GM21723 (cell line): ENCODE results near the gene CCN5.
"Not testable (repeated sequence)": the region's sequence is repeated elsewhere in the genome, so short reads cannot be mapped to it uniquely, and the experiment has no call there.

Experiments
- ATAC-seq: cut with Tn5 transposase; IDR thresholded peaks from one replicate; pipeline ENCODE4 v1.9.1; 2021; ENCODE audit warnings: mild to moderate bottlenecking, moderate library complexity; ENCODE audit not compliant: unreplicated experiment

CCN5 gene

DNA sequence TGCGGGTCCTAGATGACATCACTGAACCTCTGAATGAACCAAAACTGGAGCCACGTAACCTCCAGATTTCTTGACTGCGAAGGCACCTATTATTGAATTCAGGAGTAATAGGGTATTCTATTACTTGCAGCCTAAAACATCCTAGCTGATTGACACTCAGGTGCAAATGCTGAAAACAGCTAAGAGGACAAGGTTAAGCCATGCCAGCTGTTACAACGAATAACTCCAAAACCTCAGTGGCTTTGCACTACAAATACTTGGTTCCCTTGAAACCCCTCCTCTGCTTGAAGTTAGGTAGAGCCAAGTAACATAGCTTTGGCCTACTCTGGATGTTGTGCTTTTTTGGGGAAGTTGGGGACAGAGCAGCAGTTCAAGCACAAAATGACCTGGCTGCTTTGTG, 21.0 kb upstream of the CCN5 start:
- ATAC-seq = no peak

DNA sequence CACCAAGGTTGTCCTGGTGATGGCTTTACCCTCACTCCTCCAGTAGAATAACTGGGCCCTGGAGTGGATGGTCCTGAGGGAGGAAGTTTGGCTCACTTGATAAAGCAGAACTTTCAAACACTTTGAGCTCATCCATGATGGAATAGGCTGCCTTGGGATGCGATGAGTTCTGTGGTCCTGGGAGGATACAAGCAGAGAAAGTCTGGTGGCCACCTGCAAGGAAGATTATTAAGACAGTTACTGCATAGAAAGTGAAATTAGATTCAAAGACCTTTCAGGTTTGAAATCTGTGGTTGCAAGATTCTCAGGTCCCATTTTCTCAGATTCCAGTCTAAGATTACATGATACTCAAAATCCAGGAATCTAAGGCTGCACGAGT, 19.9 kb upstream of the CCN5 start:
- no peak for ATAC-seq

- ATAC-seq = no peak
These were observed 19.4 kb upstream of the CCN5 start for GRCh38 chr20:44695674-44696300.

DNA sequence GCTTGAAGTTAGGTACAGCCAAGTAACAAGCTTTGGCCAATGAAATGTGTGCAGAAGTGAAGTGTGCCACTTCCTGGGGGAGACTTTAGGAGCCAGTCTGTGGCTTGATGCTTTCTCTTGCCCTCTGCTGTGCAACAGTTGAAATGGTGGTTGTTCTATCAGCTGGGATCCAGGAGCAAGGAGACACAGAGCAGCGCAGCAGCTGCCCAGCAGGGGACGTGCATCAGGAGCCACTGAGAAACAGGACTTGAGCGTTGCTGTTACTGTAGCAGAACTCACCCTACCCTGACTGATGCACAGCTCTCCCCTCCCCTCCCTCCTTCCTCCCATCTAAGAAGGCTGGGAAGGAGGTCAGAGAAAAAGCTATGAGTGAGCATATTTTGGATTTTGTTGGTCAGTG, 18.9 kb upstream of the CCN5 start:
- ATAC-seq = no peak

DNA sequence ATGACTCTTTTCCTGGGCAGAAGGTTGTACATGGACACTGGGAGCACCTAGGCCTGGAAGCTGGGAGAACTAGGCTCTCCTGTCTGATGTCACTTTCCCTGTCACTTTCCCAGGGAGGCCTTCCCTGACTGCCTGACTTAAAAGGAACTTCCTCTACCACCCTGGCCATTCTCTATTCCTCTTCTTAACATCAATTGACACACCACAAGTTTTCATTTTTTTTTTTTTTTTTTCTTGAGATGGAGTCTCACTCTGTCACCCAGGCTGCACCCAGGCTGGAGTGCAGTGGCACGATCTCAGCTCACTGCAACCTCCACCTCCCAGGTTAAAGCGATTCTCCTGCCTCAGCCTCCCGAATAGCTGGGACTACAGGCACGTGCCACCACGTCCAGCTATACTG, 18.1 kb upstream of the CCN5 start:
- ATAC-seq = not testable (repeated sequence)

DNA sequence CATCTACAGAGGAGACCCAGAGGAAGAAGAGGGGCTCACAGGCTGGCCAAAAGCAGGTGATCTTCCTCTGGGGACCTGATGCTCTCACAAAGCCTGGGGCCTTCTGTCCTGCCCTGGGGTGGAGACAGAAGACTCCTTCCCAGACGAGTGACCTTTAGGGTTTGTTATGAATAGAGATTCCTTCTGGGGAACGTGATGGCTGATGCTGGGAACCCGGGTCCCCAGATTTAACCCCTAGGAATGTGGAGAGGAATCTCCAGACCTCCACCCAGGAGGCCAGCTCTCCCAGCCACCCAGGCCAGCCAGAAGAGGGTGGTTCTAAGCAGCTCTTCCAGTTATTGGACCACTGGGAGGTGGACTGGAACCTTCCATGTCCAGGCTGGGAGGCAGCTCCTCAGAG, 16.8 kb upstream of the CCN5 start:
- no peak for ATAC-seq

GRCh38 chr20:44700306-44700705, 14.9 kb upstream of the CCN5 start:
- no peak for ATAC-seq

GRCh38 chr20:44701118-44701857, 13.9 kb upstream of the CCN5 start:
- no peak for ATAC-seq

DNA sequence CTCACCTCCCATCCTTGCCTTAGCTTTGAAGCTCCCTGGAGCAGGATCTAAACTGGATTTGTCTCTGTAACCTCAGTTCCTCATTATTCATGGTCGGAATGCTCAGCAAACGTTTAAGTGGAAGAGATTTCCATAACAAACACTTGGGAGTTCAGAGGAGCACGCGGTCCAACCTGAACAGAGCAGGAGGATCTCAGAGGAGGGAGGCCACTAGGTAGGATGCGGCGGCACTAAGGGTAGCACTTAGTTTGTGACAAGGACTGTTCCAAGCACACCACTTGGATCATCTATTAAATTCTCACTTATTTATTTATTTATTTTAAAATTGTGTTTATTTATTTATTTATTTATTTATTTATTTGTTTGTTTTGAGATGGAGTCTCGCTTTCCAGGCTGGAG, 13.3 kb upstream of the CCN5 start:
- no peak for ATAC-seq

- peak; percentile 60 for ATAC-seq
These were observed 12.4 kb upstream of the CCN5 start for GRCh38 chr20:44702776-44703175.

DNA sequence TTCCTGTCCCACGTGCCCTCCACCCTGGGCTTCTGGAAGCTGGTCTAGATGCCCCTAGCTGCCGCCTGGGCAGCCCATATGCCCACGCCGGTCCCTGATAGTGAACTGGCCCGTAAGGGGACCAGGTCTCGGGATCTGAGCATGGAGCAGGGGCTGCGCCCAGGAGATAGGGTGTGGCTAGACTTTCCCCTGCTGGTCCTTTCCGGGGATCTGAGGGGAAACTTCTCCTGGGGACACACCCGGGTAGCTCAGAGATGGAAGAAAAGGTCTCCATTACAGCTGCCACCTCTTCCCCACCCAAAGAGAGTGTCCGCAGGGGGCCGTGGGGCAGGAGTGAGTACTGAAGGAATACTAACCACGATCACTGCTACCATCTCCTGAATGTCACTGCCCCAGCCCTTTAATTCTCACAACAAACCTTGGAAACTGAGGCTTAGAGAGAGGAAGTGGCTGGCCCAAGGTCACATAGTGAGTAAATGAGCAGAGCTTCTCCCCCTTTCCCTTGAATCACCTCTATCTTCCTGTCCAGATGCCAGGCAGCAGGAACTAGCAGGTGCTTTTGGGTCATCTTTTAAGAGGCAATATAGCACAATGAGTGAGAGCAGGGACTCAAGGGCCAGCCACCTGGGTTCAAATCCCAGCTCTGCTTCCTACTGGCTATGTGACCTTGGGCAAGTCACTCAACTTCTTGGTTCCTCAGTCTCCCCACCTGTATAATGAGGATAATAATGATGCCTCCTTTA, 11.8 kb upstream of the CCN5 start:
- no peak for ATAC-seq

GRCh38 chr20:44703956-44704488, 11.1 kb upstream of the CCN5 start:
- ATAC-seq = no peak

- no peak for ATAC-seq
These were observed 10.6 kb upstream of the CCN5 start for GRCh38 chr20:44704551-44704971.

DNA sequence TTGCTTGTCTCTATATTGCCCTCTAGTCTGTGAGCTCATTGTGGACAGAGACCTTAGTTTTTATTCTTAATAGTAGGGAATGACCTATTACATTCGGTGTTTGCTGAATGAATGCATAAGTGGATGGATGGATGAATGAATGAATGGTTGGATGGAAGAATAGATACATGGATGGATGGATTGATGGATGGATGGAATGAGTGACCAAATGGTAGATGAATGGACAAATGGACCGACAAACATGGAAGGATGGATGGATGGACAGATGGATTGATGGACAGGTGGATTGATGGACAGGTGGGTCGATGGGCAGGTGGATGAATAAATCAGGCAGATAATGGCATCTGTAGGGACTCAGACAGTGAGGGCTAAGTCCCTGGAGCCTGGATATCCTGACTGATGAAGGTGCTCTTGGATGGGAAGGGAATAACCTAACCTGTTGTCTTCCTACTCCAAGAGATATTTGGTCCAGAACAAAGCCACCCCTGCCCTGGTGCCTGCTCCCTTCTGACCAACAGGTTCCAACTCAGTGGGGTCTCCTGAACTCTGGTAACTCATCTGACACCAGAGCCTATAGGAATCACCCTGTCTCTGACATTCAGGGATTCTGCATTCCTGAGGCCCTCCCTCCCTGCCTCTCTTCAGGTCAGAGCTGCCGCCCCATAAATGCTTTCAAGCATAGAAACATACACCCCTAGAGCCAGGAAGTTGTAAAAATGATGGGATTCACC, 9.6 kb upstream of the CCN5 start:
- no peak for ATAC-seq

GRCh38 chr20:44706301-44707017, 8.7 kb upstream of the CCN5 start:
- ATAC-seq = no peak

GRCh38 chr20:44707018-44707579, 8.1 kb upstream of the CCN5 start:
- ATAC-seq = no peak

GRCh38 chr20:44709380-44709779, 5.8 kb upstream of the CCN5 start:
- no peak for ATAC-seq

DNA sequence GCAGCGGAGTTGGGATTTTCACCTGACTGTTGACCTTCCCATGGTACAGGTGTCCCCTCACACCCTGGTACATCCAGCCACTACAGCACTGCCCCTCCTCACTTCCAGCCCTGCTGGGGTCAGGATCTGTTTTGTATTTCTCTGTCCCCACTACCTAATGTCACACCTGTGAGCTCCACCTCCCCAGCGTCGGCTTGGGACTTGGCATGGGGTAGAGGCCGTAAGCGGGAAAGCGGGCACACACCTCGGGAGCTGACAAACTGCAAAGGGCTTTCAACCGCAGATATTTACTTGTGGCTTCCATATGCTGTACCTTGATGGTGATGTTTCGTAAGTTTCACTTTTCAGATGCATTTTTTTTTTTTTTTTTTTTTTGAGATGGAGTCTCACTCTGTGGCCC, 5.4 kb upstream of the CCN5 start:
- ATAC-seq = no peak

GRCh38 chr20:44711237-44711636, 3.9 kb upstream of the CCN5 start:
- no peak for ATAC-seq

GRCh38 chr20:44714102-44714700, 968 bp upstream of the CCN5 start:
- no peak for ATAC-seq
